Suppressor macrophage treated with lipopolysaccharide for 1 hour (primary cell): ENCODE results near the gene SNRNP40.
"Not testable (repeated sequence)": the region's sequence is repeated elsewhere in the genome, so short reads cannot be mapped to it uniquely, and the experiment has no call there.

ENCODE experiments used
- DNase-seq, 3 donors: peaks; one replicate each; pipeline ENCODE4 v3.0.0-alpha.2; 2020 to 2022

Gene SNRNP40

GRCh38 chr1:31296486-31297276 lies at the start of gene SNRNP40, which contains the start of gene ZCCHC17:
Gene SNRNP40, minus strand, starts transcription at chr1:31296788. Its CDS starts 37 bp downstream, at chr1:31296751.
Gene ZCCHC17, plus strand, starts transcription at chr1:31297032. Its CDS starts 13,067 bp downstream, at chr1:31310099.
- DNase-seq = peak; percentile 97 to 100 (median 99)

DNA sequence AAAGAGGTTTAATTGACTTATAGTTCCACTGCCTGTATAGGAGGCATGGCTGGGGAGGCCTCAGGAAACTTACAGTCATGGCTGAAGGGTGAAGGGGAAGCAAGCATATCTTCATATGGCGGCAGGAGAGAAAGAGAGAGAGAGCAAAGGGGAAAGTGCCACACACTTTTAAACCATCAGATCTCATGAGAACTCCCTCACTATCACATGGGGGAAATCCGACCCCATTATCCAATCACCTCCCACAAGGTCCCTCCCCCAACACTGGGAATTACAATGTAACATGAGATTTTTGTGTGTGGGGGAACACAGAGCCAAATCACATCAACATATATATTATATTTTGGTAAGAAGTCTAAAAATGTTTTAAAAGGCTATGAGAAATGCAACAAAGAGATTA lies 49.0 kb upstream of the SNRNP40 start:
- DNase-seq = no peak

GRCh38 chr1:31344503-31344902 lies 47.9 kb upstream of the SNRNP40 start:
- no peak for DNase-seq

GRCh38 chr1:31336687-31337467 lies 40.3 kb upstream of the SNRNP40 start:
- no peak for DNase-seq

DNA sequence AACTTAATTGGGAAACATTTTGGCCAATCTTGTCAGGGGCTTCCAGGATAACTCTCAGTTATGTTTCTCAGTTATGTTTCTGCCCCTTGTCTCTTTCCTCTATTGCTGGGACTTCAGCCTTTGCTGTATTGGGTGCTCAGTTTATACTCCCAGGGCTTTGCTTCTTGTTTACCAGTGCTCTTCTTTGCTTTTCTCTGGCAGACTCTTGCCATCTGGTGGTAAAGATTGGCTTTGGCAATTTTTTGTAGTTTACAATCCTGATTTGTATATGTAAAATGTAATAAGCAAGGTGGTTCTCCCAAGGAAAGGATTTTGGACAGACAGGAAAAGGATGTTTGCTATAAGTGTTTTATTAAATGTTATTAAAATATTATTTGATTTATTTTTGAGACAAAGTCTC lies 38.4 kb upstream of the SNRNP40 start:
- DNase-seq = peak; percentile 16 to 42 (median 27)

- DNase-seq = no peak
These were observed 30.8 kb upstream of the SNRNP40 start for GRCh38 chr1:31327381-31327780.

DNA sequence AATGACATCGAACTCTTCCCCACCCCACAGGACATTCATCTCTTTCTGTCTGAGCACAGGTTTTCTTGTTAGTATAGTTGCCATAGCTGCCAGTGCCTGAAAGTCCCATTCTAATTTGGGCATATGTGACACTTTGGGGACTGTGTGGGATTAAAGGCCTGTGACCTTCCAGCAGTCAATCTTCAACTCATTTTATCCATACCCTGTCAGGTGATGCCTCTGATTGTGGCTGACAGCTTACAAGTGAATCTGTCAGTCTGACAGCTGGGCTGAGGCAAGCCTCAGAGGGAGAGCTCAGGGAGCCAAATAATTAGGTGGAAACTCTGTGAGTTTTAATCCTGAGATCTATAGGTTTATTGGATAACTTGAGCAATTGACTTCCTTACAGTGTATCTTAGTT lies 29.9 kb upstream of the SNRNP40 start:
- DNase-seq = no peak

GRCh38 chr1:31324992-31325391 lies 28.4 kb upstream of the SNRNP40 start:
- no peak for DNase-seq

DNA sequence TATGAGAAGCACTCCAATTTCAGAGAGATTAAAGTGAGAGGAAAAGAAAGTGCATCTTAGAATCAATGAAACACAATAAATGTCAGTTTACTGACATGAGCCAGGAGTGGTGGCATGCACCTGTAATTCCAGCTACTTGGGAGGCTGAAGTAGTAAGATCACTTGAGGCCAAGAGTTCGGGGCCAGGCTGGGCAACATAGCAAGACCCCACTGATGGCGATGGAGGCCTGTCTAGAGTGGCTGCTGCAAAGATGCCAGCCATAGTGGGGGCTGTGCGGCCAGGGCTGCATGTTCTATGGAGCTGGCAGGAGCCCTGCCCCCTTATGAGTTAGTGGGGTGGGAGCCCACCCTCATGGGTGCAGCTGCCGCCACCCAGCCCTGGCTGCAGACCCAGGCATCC lies 27.5 kb upstream of the SNRNP40 start:
- no peak for DNase-seq

GRCh38 chr1:31318146-31318545 lies 21.6 kb upstream of the SNRNP40 start:
- no peak for DNase-seq

DNA sequence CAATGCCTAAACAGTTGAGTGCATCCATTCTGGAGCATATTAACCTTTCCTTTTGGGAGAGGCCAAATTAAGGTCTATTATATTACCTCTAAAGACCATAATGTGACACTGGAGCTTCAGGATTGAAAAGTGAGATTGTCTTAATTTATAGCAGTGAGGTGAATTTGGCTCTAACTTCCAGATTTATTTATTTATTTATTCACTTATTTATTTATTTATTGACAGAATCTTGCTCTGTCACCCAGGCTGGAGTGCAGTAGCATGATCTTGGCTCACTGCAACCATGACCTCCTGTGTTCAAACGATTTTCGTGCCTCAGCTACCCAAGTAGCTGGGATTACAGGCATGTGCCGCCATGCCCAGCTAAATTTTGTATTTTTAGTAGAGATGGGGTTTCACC lies 19.3 kb upstream of the SNRNP40 start:
- no peak for DNase-seq

GRCh38 chr1:31310198-31310597 lies 13.6 kb upstream of the SNRNP40 start:
- no peak for DNase-seq

DNA sequence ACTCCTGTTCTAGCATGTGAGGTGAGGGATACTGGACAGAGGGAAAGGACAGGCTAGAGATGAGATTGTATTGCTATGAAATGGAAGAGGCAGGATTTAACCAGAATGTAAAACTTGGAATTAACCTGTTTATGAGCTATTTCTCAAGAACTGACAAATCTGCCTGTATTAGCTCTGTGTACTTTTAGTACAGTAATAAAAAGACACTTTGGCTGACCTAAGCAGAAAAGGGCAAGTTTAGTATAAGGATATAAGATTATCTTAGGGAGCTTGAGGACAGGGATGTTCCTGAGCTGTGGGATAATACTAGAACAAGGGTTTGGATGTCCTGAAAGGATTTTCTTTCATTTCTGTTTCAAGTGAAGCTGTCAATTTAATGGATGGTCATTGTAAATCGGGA lies 11.4 kb upstream of the SNRNP40 start:
- DNase-seq = no peak

DNA sequence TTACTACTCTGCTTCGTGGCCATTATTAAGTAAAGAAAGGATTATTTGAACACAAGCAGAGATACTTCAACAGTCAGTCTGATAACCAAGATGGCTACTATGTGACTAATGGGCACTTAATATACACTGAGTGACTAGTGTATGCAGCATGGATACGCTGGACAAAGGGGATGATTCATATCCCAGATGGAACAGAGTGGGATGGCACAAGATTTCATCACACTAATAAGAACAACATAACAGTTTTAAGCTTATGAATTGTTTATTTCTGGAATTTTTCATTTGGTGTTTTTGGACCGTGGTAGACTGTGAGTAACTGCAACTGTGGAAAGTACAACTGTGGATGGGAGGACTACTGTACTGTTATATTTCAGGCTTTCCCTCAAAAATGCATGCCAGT lies 9.7 kb upstream of the SNRNP40 start:
- peak; percentile 59 to 87 (median 76) for DNase-seq

GRCh38 chr1:31302709-31303441 lies 6.3 kb upstream of the SNRNP40 start:
- peak; percentile 39 to 48 (median 45) for DNase-seq

DNA sequence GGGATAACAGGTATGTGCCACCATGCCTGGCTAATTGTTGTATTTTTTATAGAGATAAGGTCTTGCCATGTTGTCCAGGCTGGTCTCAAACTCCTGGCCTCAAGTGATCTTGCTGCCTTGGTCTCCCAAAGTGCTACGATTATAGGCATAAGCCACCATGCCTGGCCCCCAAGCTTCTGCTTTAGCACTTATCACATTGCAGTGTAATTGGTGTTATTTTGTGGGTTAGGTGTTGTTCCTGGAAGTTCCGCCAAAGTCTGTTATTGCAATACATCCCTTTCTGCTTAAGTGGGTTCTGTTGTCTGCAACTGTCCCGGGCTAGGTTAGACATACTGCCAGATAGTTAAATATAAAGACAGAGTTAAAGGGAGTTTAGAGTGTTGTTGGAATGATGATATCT lies 3.6 kb upstream of the SNRNP40 start:
- no peak for DNase-seq

DNA sequence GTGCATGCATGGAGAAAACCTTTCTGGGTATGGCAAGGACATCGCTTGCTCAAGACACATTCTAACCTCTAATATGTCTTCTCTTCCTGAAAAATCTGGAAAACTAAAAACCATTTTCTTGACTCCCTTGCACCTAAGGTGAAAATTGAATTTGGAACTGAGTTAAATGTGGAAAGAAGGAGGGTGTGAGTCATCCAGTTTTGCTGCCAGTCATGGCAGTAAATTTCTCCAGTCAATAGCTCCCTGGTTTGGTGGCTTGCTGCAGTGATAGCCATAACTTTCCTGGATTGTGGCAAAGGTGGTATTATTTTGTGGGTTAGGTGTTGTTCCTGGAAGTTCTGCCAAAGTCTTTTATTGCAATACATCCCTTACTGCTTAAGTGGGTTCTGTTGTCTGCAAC lies 2.8 kb upstream of the SNRNP40 start:
- peak in 1 of 3 donors; percentile 7 for DNase-seq

DNA sequence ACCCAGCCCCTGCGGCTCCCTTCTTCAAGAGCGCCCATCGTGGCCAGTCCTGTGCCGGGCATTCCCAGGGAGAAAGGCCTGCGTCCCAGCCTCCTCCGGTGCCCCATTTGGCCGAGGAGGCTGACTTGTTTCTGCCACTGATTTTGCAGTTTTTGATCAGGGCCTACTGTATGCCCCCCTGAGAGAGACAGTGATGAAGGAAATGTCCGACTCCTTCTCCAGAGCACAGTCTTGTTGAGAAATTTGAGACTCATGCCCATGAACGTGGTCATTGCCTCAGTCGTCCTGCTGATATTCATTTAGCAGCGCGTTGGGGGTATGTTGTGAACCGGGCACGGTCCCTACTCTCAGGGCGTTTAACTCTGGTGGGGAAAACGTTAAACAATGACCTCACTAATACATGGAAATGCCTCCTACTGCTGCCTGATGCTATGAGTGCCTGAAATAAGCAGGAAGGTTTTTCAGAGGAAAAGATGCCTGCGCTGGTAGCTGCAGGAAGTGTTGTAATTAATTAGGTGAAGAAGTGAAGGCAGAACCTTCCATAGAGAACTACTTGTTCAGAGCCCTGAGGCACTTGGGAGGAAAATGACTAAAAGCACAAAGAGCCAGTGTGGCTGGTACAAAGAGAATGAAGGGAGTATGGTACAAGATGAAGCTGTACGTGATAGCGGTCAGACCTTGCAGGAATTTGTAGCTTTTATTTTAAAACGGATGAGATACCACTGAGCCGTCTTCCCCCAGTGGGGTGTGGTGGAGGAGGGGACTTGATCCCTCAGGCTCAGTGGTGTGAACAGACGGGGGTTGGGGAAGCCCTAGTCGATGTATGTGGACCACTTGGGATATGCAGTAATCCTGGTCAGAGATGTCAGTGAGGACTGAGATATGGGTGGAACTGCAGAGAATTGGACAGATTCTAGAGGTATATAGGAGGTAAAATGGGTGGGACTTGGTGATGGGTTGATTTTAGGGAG lies 974 bp upstream of the SNRNP40 start:
- DNase-seq = peak; percentile 27 to 43 (median 31)

DNA sequence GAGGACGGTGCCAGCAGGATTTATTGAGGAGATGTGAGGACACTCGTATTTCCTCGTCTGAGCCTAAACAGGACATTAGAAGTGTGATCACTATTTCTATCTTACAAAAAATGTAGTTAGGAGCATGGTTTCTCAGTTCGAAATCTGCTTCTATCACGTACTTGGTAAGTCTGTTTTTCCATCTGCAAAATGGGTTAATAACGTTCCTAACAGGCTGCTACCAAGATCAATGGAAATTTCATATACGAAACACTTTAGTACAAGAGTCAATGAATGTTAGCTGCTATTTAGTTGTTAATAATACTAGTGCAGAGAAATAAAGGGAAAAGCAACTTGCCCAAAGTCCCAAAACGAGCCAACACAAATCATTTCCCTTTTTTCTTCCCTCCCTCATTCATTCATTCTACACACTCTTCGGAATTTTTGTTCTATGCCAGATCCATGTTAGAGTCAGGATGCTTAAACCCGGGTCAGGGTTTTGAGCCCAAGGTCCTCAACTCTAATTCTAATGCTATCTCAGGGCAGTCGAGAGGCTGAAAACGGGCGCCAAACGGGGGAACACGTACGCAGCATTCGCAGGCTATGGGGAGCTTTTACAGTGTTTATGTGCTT lies 608 bp downstream of the SNRNP40 start:
- DNase-seq = no peak

DNA sequence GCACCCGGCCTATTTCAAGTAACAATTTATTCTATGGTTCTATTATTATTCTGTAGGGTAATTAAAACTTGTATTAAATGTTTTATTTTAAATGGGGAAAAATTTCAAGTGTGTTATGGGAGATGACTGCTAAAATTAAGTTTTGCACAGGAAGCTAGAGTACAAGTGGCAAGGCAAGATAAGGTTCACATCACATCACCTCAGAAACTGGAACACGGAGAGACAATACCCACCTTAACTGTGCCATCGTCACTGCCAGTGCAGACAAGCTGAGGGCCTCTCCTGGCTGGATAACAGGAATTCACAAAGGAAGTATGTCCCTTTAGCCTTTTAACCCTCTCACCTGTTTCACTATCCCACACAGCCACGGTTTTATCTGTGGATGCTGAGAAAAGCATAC lies 7.6 kb downstream of the SNRNP40 start:
- DNase-seq = no peak

DNA sequence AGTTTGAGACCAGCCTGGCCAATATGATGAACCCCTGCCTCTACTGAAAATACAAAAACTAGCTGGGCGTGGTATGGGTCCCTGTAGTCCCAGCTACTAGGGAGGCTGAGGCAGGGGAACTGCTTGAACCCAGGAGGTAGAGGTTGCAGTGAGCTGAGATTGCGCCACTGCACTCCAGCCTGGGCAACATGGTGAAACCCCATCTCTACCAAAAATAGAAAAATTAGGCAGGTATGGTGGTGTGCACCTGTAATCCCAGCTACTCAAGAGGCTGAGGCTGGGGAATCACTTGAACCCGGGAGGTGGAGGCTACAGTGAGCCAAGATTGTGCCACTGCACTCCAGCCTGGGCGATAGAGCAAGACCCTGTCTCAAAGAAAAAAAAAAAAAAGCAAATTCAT lies 8.8 kb downstream of the SNRNP40 start:
- DNase-seq = not testable (repeated sequence)

DNA sequence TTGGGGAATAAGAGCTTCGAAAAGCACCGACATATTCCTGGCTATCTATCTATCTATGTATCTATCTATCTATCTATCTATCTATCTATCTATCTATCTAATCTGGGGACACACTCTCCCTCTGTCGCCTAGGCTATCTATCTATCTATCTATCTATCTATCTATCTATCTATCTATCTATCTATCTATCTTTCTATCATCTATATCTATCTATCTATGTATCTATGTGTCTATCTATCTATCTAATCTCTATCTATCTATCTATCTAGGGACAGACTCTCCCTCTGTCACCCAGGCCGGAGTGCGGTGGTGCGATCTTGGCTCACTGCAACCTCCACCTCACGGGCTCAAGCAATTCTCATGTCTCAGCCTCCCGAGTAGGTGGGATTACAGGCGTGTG lies 14.2 kb downstream of the SNRNP40 start:
- not testable (repeated sequence) for DNase-seq
